Inflammatory macrophage treated with lipopolysaccharide for 1 hour (primary cell): ENCODE results near the gene DRICH1.
"Not testable (repeated sequence)": the region's sequence is repeated elsewhere in the genome, so short reads cannot be mapped to it uniquely, and the experiment has no call there.

ENCODE experiments used
- DNase-seq, 2 donors: peaks; one replicate each; pipeline ENCODE4 v3.0.0-alpha.2; 2020 to 2022

DRICH1 gene

GRCh38 chr22:23646526-23646925 is 14.4 kb upstream of the DRICH1 start:
- DNase-seq: not testable (repeated sequence)

- DNase-seq: not testable (repeated sequence)
These were observed 8.1 kb upstream of the DRICH1 start for GRCh38 chr22:23640206-23640605.

- no peak for DNase-seq
These were observed 7.5 kb upstream of the DRICH1 start for GRCh38 chr22:23639661-23640060.

- DNase-seq: no peak
These were observed 6.5 kb upstream of the DRICH1 start for GRCh38 chr22:23638611-23639010.

GRCh38 chr22:23635291-23635690 is 3.2 kb upstream of the DRICH1 start:
- not testable (repeated sequence) for DNase-seq

- not testable (repeated sequence) for DNase-seq
These were observed 3.9 kb downstream of the DRICH1 start for GRCh38 chr22:23628056-23628743.

GRCh38 chr22:23627401-23628055 is 4.6 kb downstream of the DRICH1 start:
- DNase-seq: peak; percentile 25 to 55

GRCh38 chr22:23626286-23626975 is 5.7 kb downstream of the DRICH1 start:
- no peak for DNase-seq

- no peak for DNase-seq
These were observed 9.5 kb downstream of the DRICH1 start for GRCh38 chr22:23622634-23623033.

GRCh38 chr22:23621916-23622315 is 10.2 kb downstream of the DRICH1 start:
- DNase-seq: not testable (repeated sequence)

GRCh38 chr22:23621082-23621780 is 10.9 kb downstream of the DRICH1 start:
- DNase-seq: no peak

- no peak for DNase-seq
These were observed 18.7 kb downstream of the DRICH1 start for GRCh38 chr22:23613193-23613972.

- no peak for DNase-seq
These were observed 21.9 kb downstream of the DRICH1 start for GRCh38 chr22:23609983-23610781.

- DNase-seq: no peak
These were observed 23.5 kb downstream of the DRICH1 start for GRCh38 chr22:23608583-23608982.

GRCh38 chr22:23606204-23607131 is 25.7 kb downstream of the DRICH1 start:
- DNase-seq: no peak

- DNase-seq: no peak
These were observed 27.0 kb downstream of the DRICH1 start for GRCh38 chr22:23604939-23605712.

GRCh38 chr22:23603266-23603665 is 28.9 kb downstream of the DRICH1 start:
- no peak for DNase-seq

GRCh38 chr22:23598805-23599518 is 33.2 kb downstream of the DRICH1 start:
- no peak for DNase-seq
